Ovary (tissue), 3 donors: ENCODE data around the gene COG1.

Experiments used
- EP300 ChIP-seq: sonication (generic); formaldehyde crosslinking; IDR thresholded peaks from one replicate; pipeline ENCODE4 v1.6.1; 2017; ENCODE audit warnings: antibody characterized with exemption
- POLR2A ChIP-seq: fragments of 450-650 bp; IDR thresholded peaks from one replicate; pipeline ENCODE4 v1.6.1; 2017; ENCODE audit warnings: antibody characterized with exemption, mild to moderate bottlenecking, moderate library complexity
- TF ChIP-seq, protein P1 (sequence below), 3 donors: fragments of 450-650 bp in 2 of 3; fragments of 200-600 bp in 1 of 3; IDR thresholded peaks; one replicate each; pipeline versions ENCODE4 v1.5.1 to v1.8.0; 2016 to 2022; ENCODE audit warnings: antibody characterized with exemption in 3 of 3, mild to moderate bottlenecking in 1 of 3
- donor health status: DM: no; HTN: no; CAD: no.

DNA sequence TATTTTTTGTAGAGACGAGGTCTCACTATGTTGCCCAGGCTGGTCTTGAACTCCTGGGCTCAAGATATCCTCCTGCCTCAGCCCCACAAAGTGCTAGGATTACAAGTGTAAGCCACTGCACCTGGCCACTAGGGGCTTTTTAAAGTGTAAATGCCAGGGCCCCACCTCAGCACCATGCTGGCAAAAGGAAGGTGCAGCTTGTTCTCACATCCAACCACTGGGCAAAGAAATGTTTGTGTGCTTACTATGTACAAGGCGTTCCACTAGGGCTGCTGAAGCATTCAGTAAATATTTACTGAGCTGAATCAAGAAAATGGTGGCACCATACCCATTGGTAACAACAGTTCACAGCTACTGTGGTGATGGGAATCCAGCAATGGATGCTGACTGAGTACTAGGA is 22.6 kb downstream of the COG1 start:
- TF ChIP-seq, protein P1, sequence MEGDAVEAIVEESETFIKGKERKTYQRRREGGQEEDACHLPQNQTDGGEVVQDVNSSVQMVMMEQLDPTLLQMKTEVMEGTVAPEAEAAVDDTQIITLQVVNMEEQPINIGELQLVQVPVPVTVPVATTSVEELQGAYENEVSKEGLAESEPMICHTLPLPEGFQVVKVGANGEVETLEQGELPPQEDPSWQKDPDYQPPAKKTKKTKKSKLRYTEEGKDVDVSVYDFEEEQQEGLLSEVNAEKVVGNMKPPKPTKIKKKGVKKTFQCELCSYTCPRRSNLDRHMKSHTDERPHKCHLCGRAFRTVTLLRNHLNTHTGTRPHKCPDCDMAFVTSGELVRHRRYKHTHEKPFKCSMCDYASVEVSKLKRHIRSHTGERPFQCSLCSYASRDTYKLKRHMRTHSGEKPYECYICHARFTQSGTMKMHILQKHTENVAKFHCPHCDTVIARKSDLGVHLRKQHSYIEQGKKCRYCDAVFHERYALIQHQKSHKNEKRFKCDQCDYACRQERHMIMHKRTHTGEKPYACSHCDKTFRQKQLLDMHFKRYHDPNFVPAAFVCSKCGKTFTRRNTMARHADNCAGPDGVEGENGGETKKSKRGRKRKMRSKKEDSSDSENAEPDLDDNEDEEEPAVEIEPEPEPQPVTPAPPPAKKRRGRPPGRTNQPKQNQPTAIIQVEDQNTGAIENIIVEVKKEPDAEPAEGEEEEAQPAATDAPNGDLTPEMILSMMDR (IDR thresholded peaks at IDR 0.05), result no peak
- TF ChIP-seq POLR2A, result no peak
- no peak for TF ChIP-seq EP300
